ENCODE results near the gene RASA4B. TPM values are rescaled to one million over a fixed set of nuclear protein-coding genes. Genes with fewer than 3 reads are reported as not detected.
"Not testable (repeated sequence)": the region's sequence is repeated elsewhere in the genome, so short reads cannot be mapped to it uniquely, and the experiment has no call there.

Gene RASA4B
- total and polyA plus RNA-seq, 2 of the 4 experiments (the other 2 are of a cell fraction): 1.8 to 7.7 TPM

DNA sequence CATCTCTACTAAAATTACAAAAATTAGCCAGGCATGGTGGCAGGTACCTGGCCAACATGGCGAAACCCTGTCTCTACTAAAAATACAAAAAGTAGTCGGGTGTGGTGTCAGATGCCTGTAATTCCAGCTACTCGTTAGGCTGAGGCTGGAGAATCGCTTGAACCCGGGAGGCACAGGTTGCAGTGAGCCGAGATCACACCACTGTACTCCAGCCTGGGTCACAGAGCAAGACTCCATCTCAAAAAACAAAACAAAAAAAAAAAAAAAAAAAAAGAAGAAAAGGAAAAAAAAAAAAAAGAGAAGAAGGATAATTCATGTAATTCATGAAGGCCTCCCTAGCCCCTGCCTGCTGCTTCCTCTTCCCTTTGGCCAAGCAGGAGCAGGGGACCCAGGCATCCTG is 23.0 kb upstream of the RASA4B start:
- H3K79me1 ChIP-seq (ENCODE audit: low read depth in 1 of 2, low read length in 2 of 2); intact Hi-C loops (cut with micrococcal nuclease); H3K4me3 ChIP-seq (ENCODE audit: insufficient read depth, low read depth, low read length); DNase-seq; H3K9me3 ChIP-seq (ENCODE audit: control insufficient read depth, insufficient read depth, low read length); H3K4ac ChIP-seq (ENCODE audit: low read depth, low read length); H2AK9ac ChIP-seq (replicated peaks; ENCODE audit: low read depth, low read length, poor library complexity); H3K36me3 ChIP-seq (ENCODE audit: control insufficient read depth, insufficient read depth, low read length); H2BK5ac ChIP-seq (ENCODE audit: low read depth, low read length, poor library complexity, severe bottlenecking); H3K14ac ChIP-seq (replicated peaks; ENCODE audit: low read depth, low read length); H3K27ac ChIP-seq (ENCODE audit: insufficient read depth, low read length); in situ Hi-C loops (cut with MboI; ENCODE audit: low sequenced_read_pairs); H2BK120ac ChIP-seq (ENCODE audit: low read depth, low read length); H3K23ac ChIP-seq (ENCODE audit: low read depth, low read length); H2BK20ac ChIP-seq (ENCODE audit: low read depth, low read length); H2BK15ac ChIP-seq (ENCODE audit: low read depth, low read length); H2AK5ac ChIP-seq (ENCODE audit: low read depth, low read length); H3K4me2 ChIP-seq (ENCODE audit: low read depth, low read length); H3K27me3 ChIP-seq (ENCODE audit: control insufficient read depth, insufficient read depth, low read length); ATAC-seq (ENCODE audit: low read depth); H4K20me1 ChIP-seq (ENCODE audit: insufficient read depth, low read length); H3K18ac ChIP-seq (ENCODE audit: low read depth, low read length); BruUV-seq (replicated peaks); H3K4me1 ChIP-seq (ENCODE audit: control insufficient read depth, insufficient read depth, low read length); H4K91ac ChIP-seq (ENCODE audit: insufficient read depth, low read depth, low read length); H4K5ac ChIP-seq (ENCODE audit: low read depth, low read length); H3K56ac ChIP-seq (ENCODE audit: extremely low read depth, insufficient read depth, low read length); CTCF ChIA-PET; H3K9me1 ChIP-seq (ENCODE audit: insufficient read depth, low read length); dilution Hi-C loops (cut with HindIII; ENCODE audit: low sequenced_read_pairs, unreplicated experiment); POLR2A ChIA-PET (ENCODE audit: unreplicated experiment); H2AFZ ChIP-seq (replicated peaks; ENCODE audit: low read length, poor library complexity); H3K9ac ChIP-seq (ENCODE audit: low read depth, low read length); H4K8ac ChIP-seq (ENCODE audit: low read depth in 2 of 2, low read length in 2 of 2): not testable (repeated sequence)
- no CpG with 5 or more reads among the region's 6 CpGs for WGBS, 2 experiments (ENCODE audit: extremely low coverage in 2 of 2, insufficient read length in 1 of 2)

DNA sequence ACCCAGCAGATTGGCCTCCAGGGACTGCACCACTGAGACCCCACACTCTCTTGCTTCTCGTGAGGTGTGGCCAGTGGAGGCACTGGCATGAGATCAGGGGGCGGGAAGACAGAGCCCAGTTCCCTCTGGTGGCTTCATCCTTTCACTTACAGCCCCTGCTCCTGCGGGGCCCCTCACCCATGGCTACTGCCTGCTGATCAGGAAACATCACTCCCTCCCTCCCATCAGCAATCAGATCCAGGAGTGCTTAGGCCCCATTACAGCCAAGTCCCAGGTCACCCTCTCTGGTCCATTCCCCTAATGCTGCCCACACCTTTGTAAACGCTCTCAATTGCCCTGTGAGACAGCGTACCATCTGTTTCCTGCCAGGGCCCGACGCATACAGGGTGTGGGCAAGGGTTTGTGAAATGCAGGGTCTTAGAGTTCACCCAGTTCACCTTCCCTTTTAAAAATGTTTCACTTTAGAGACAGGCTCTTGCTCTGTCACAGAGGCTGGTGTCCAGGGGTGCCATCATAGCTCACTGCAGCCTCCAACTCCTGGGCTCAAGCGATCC is 17.6 kb upstream of the RASA4B start:
- DNase-seq; H3K9me3 ChIP-seq (ENCODE audit: control insufficient read depth, insufficient read depth, low read length); BruUV-seq (replicated peaks); dilution Hi-C loops (cut with HindIII; ENCODE audit: low sequenced_read_pairs, unreplicated experiment); H3K27ac ChIP-seq (ENCODE audit: insufficient read depth, low read length); H3K27me3 ChIP-seq (ENCODE audit: control insufficient read depth, insufficient read depth, low read length); POLR2A ChIA-PET (ENCODE audit: unreplicated experiment); H3K23ac ChIP-seq (ENCODE audit: low read depth, low read length); H4K8ac ChIP-seq (ENCODE audit: low read depth in 2 of 2, low read length in 2 of 2); ATAC-seq (ENCODE audit: low read depth); H4K5ac ChIP-seq (ENCODE audit: low read depth, low read length); H3K18ac ChIP-seq (ENCODE audit: low read depth, low read length); H3K4me2 ChIP-seq (ENCODE audit: low read depth, low read length); in situ Hi-C loops (cut with MboI; ENCODE audit: low sequenced_read_pairs); H2BK120ac ChIP-seq (ENCODE audit: low read depth, low read length); H2BK15ac ChIP-seq (ENCODE audit: low read depth, low read length); H3K4ac ChIP-seq (ENCODE audit: low read depth, low read length); H2BK20ac ChIP-seq (ENCODE audit: low read depth, low read length); H2AK9ac ChIP-seq (replicated peaks; ENCODE audit: low read depth, low read length, poor library complexity); H3K79me1 ChIP-seq (ENCODE audit: low read depth in 1 of 2, low read length in 2 of 2); intact Hi-C loops (cut with micrococcal nuclease); H4K91ac ChIP-seq (ENCODE audit: insufficient read depth, low read depth, low read length); CTCF ChIA-PET; H3K4me3 ChIP-seq (ENCODE audit: insufficient read depth, low read depth, low read length); H2AFZ ChIP-seq (replicated peaks; ENCODE audit: low read length, poor library complexity); H3K56ac ChIP-seq (ENCODE audit: extremely low read depth, insufficient read depth, low read length); H2BK5ac ChIP-seq (ENCODE audit: low read depth, low read length, poor library complexity, severe bottlenecking); H3K9ac ChIP-seq (ENCODE audit: low read depth, low read length); H4K20me1 ChIP-seq (ENCODE audit: insufficient read depth, low read length); H3K14ac ChIP-seq (replicated peaks; ENCODE audit: low read depth, low read length); H3K9me1 ChIP-seq (ENCODE audit: insufficient read depth, low read length); H3K36me3 ChIP-seq (ENCODE audit: control insufficient read depth, insufficient read depth, low read length); H3K4me1 ChIP-seq (ENCODE audit: control insufficient read depth, insufficient read depth, low read length); H2AK5ac ChIP-seq (ENCODE audit: low read depth, low read length): not testable (repeated sequence)
- WGBS, 2 experiments (ENCODE audit: extremely low coverage in 2 of 2, insufficient read length in 1 of 2): 63% methylated on average over 1 of the region's 8 CpGs; no CpG with 5 or more reads in 1 of the 2 experiments
